ENCODE results near the gene ASPSCR1.

- TF ChIP-seq TAF1 (IDR thresholded peaks at IDR 0.05; ENCODE audit: borderline replicate concordance, insufficient read depth, low read length) (no peak), POLR2AphosphoS5 (IDR thresholded peaks at IDR 0.05; ENCODE audit: low read depth, low read length) (no peak)
Observed at GRCh38 chr17:81980707-81981343, 3.4 kb downstream of the ASPSCR1 start.
